Suprapubic skin (tissue), 4 donors: Measurements from ENCODE around the gene H6PD. TPM values are rescaled to one million over a fixed set of nuclear protein-coding genes. Genes with fewer than 3 reads are reported as not detected.

ENCODE experiments used
- DNase-seq, 2 donors: peaks; one replicate each; pipeline ENCODE4 v3.0.0-alpha.2; 2019; ENCODE audit warnings: low spot score in 2 of 2
- H3K27ac ChIP-seq: fragments of 200-600 bp; sonication (generic); one replicate; pipeline ENCODE4 v1.5.1; 2019
- H3K27me3 ChIP-seq: fragments of 200-600 bp; sonication (generic); one replicate; pipeline ENCODE4 v1.5.1; 2019
- H3K36me3 ChIP-seq: fragments of 200-600 bp; sonication (generic); one replicate; pipeline ENCODE4 v1.5.1; 2019
- H3K4me1 ChIP-seq: fragments of 200-600 bp; sonication (generic); one replicate; pipeline ENCODE4 v1.5.1; 2019
- H3K4me3 ChIP-seq: fragments of 200-600 bp; sonication (generic); one replicate; pipeline ENCODE4 v1.5.1; 2019; ENCODE audit warnings: mild to moderate bottlenecking
- H3K9me3 ChIP-seq: fragments of 200-600 bp; sonication (generic); one replicate; pipeline ENCODE4 v1.5.1; 2019
- CTCF ChIP-seq, 2 donors: fragments of 200-600 bp in 1 of 2; fragments of 450-650 bp in 1 of 2; sonication (generic) in 1 of 2; IDR thresholded peaks; one replicate each; pipeline ENCODE4 v1.5.1; 2016 to 2019; ENCODE audit warnings: antibody characterized with exemption in 2 of 2, mild to moderate bottlenecking in 1 of 2, moderate library complexity in 1 of 2
- EP300 ChIP-seq: sonication (generic); formaldehyde crosslinking; IDR thresholded peaks from one replicate; pipeline ENCODE4 v1.6.1; 2017; ENCODE audit warnings: antibody characterized with exemption
- POLR2A ChIP-seq, 2 donors: fragments of 450-650 bp; IDR thresholded peaks; one replicate each; pipeline ENCODE4 v1.6.1; 2017; ENCODE audit warnings: antibody characterized with exemption in 2 of 2, mild to moderate bottlenecking in 2 of 2, moderate library complexity in 2 of 2
- POLR2AphosphoS5 ChIP-seq, 3 donors: sonication (generic); formaldehyde crosslinking; IDR thresholded peaks; one replicate each; pipeline ENCODE4 v1.6.1; 2017; ENCODE audit warnings: antibody characterized with exemption in 3 of 3
- WGBS: methylation state at CpG from one replicate; pipeline ENCODE4 v1.1.5; 2018; 5-methylcytosine and 5-hydroxymethylcytosine counted together
- total RNA-seq, 4 donors: library from RNA; depleted of rRNA; stranded (reverse); fragments of >200 nt; gene quantifications; one replicate each; pipeline ENCODE4 v1.1.0, GENCODE V29; 2016

Gene H6PD
- total RNA-seq, 4 donors from 2014 or later = 83.6 to 130 (median 106) TPM

DNA sequence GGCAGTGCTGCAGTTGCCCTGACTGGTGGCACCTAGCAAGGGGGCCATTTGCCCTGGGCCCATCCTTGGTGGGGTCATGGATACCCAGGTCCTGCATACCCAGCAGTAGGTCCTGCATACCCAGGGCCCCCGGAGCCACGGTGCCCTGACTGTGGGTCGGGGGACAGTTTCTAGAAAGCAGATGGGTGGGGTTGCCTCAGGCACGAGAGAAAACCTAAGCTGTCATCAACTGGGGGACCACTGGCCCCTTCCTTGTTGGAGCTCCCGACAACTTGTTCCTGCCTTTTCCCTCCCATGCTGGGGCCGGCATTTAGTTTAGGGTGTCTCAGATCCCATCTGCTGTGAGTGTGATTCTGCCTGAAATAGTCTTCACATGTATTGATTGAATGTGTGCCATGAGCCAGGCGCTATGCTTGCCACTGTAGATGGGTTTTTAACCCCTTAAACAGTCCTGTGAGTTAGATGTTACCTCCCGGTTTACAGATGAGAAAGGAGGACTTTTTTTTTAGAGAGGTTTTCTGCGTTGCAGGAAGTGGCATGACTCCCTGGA, 73.7 kb downstream of the H6PD start:
- no peak overlapping the region for H3K27ac ChIP-seq
- H3K36me3 ChIP-seq = no peaks in the 10 kb centered on the region
- no peak for DNase-seq
- no peaks in the 10 kb centered on the region for H3K9me3 ChIP-seq
- H3K4me1 ChIP-seq = peaks cover 32% of the 10 kb centered on the region
- no peaks in the 10 kb centered on the region for H3K27me3 ChIP-seq
- 75% methylated on average over 5 of the region's 9 CpGs for WGBS
- no peak overlapping the region for H3K4me3 ChIP-seq
- TF ChIP-seq CTCF (IDR thresholded peaks at IDR 0.05) (no peak), POLR2A (IDR thresholded peaks at IDR 0.05) (no peak), EP300 (no peak), POLR2AphosphoS5 (IDR thresholded peaks at IDR 0.05) (no peak)

DNA sequence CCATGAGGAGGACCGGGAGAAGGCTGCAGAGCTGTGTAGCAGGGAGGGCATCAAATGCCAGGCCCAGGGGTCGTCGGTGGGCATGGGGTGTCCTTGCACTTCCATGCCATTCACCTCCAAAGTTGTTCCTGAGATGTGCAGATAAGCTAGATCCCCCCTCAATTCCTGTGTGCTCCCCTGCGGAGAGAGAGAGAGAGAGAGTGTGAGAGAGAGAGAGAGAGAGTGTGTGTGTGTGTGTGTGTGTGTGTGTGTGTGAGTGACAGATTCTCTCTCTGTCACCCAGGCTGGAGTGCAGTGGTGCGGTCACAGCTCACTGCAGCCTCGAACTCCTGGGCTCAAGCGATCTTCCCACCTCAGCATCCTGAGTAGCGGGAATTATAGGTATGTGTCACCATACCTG, 74.5 kb downstream of the H6PD start:
- TF ChIP-seq CTCF (IDR thresholded peaks at IDR 0.05) (no peak), POLR2A (IDR thresholded peaks at IDR 0.05) (no peak), EP300 (no peak), POLR2AphosphoS5 (IDR thresholded peaks at IDR 0.05) (no peak)
- no peak overlapping the region for H3K27ac ChIP-seq
- WGBS = 87% methylated on average over 8 of the region's 8 CpGs

DNA sequence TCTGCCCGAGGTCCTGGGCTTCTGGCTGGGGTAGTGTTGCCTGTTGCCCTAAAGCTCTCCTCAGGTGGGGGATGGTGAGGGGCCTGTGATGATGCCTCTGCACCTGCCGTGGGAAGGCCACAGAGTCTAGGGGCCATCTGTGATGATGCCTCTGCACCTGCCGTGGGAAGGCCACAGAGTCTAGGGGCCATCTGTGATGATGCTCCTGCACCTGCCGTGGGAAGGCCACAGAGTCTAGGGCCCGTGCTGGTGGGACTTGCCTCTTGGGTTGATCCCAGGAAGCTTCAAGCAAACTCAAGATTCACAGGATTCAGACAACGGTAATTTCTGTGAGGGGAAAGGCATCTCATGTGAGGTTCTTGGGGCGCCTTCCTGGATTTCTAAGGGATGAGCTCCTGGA, 75.4 kb downstream of the H6PD start:
- peaks cover 26% of the 10 kb centered on the region for H3K4me1 ChIP-seq
- H3K27me3 ChIP-seq = no peaks in the 10 kb centered on the region
- TF ChIP-seq POLR2A (IDR thresholded peaks at IDR 0.05) = no peak
- TF ChIP-seq CTCF (IDR thresholded peaks at IDR 0.05) = no peak
- no peak for TF ChIP-seq POLR2AphosphoS5 (IDR thresholded peaks at IDR 0.05)
- TF ChIP-seq EP300 = no peak
- no peak overlapping the region for H3K4me3 ChIP-seq
- WGBS = 95% methylated on average over 7 of the region's 7 CpGs
- no peaks in the 10 kb centered on the region for H3K36me3 ChIP-seq
- no peak overlapping the region for H3K27ac ChIP-seq
- H3K9me3 ChIP-seq = no peaks in the 10 kb centered on the region
- DNase-seq = no peak

More for the DNA sequence above, 74.5 kb downstream of the H6PD start:
- DNase-seq = no peak
- no peak overlapping the region for H3K4me3 ChIP-seq
- no peaks in the 10 kb centered on the region for H3K36me3 ChIP-seq
- no peaks in the 10 kb centered on the region for H3K9me3 ChIP-seq
- H3K4me1 ChIP-seq = peaks cover 28% of the 10 kb centered on the region
- no peaks in the 10 kb centered on the region for H3K27me3 ChIP-seq

GRCh38 chr1:9311029-9311428, 76.5 kb downstream of the H6PD start:
- H3K27ac ChIP-seq = no peak overlapping the region
- peaks cover 28% of the 10 kb centered on the region for H3K4me1 ChIP-seq
- WGBS = 93% methylated on average over 10 of the region's 10 CpGs

DNA sequence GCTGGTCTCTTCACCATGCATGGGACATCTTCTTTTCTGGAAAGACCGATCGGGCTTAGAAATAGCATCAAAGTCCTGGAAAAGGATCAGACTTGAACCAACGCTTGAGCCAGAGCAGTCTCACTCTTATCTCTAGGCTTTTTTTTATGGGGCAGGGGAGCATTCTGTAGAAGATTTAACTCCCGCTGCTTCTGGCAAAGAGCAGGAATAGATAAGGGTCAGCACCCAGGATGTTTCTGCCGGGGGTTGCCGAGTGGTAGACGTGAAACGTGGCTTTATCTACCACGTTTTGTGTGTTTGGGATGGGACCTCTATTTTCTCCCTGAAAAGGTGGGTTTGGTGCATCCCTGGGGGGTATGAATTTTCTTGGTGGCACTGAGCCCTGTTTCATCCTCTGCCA, 76.9 kb downstream of the H6PD start:
- no peak for DNase-seq
- no peaks in the 10 kb centered on the region for H3K9me3 ChIP-seq
- TF ChIP-seq POLR2A (IDR thresholded peaks at IDR 0.05) = no peak
- no peak for TF ChIP-seq POLR2AphosphoS5 (IDR thresholded peaks at IDR 0.05)
- no peak for TF ChIP-seq EP300
- TF ChIP-seq CTCF (IDR thresholded peaks at IDR 0.05) = no peak
- H3K27me3 ChIP-seq = no peaks in the 10 kb centered on the region
- WGBS = 88% methylated on average over 9 of the region's 9 CpGs
- no peaks in the 10 kb centered on the region for H3K36me3 ChIP-seq
- H3K4me3 ChIP-seq = no peak overlapping the region
- H3K27ac ChIP-seq = no peak overlapping the region
- peaks cover 31% of the 10 kb centered on the region for H3K4me1 ChIP-seq

More at GRCh38 chr1:9311029-9311428, 76.5 kb downstream of the H6PD start:
- no peak for TF ChIP-seq CTCF (IDR thresholded peaks at IDR 0.05)
- no peak for TF ChIP-seq POLR2A (IDR thresholded peaks at IDR 0.05)
- Histone ChIP-seq H3K9me3 (no peaks in the 10 kb centered on the region), H3K36me3 (no peaks in the 10 kb centered on the region), H3K4me3 (no peak overlapping the region), H3K27me3 (no peaks in the 10 kb centered on the region)
- no peak for DNase-seq
